ENCODE data around the gene XRRA1. TPM values are rescaled to one million over a fixed set of nuclear protein-coding genes. Genes with fewer than 3 reads are reported as not detected.

XRRA1 gene
- total and polyA plus RNA-seq, 12 donors = 1.8 to 22.8 (median 9.6) TPM

- Histone ChIP-seq H3K27ac (no peak overlapping the region), H3K27me3 (no peaks in the 10 kb centered on the region), H3K9me3 (no peaks in the 10 kb centered on the region), H3K4me1 (peaks cover 0 to 15% (median 0%) of the 10 kb centered on the region in 9 donors), H3K4me3 (no peak overlapping the region), H3K36me3 (peaks cover 0 to 98% (median 18%) of the 10 kb centered on the region in 9 donors)
- TF ChIP-seq CTCF (IDR thresholded peaks at IDR 0.05) = no peak
- 76 to 86% methylated on average over 4 of the region's 4 CpGs for WGBS, 2 donors
- ATAC-seq = peak in 2 of 8 donors; percentile 46 to 57
- intact Hi-C loops (cut with DNase I) = no loop called here
- no peak for DNase-seq
Observed at GRCh38 chr11:74844865-74845264, 104.0 kb downstream of the XRRA1 start.

- no peak for TF ChIP-seq CTCF (IDR thresholded peaks at IDR 0.05)
- DNase-seq (no peak), ATAC-seq (no peak)
- peaks cover 0 to 22% (median 0%) of the 10 kb centered on the region in 9 donors for H3K4me1 ChIP-seq
- no peak overlapping the region for H3K27ac ChIP-seq
- H3K9me3 ChIP-seq = no peaks in the 10 kb centered on the region
- intact Hi-C loops (cut with DNase I) = no loop called here
- H3K27me3 ChIP-seq = no peaks in the 10 kb centered on the region
- 96% methylated on average over 3 of the region's 3 CpGs for WGBS, 2 donors
- H3K4me3 ChIP-seq = no peak overlapping the region
- H3K36me3 ChIP-seq = peaks cover 0 to 96% (median 18%) of the 10 kb centered on the region in 9 donors
Observed at GRCh38 chr11:74844072-74844471, 104.8 kb downstream of the XRRA1 start.

- ATAC-seq (peak in 4 of 8 donors; percentile 25 to 39 (median 29)), DNase-seq (no peak)
- H3K4me1 ChIP-seq = peaks cover 0 to 27% (median 0%) of the 10 kb centered on the region in 9 donors
- no peak overlapping the region for H3K27ac ChIP-seq
- no peak overlapping the region for H3K4me3 ChIP-seq
- TF ChIP-seq CTCF (IDR thresholded peaks at IDR 0.05) = no peak
- no peaks in the 10 kb centered on the region for H3K27me3 ChIP-seq
- peaks cover 0 to 95% (median 18%) of the 10 kb centered on the region in 9 donors for H3K36me3 ChIP-seq
- intact Hi-C loops (cut with DNase I) = no loop called here
- H3K9me3 ChIP-seq = no peaks in the 10 kb centered on the region
- 96 to 98% methylated on average over 13 of the region's 13 CpGs for WGBS, 2 donors
Observed at GRCh38 chr11:74842967-74843366, 105.9 kb downstream of the XRRA1 start.

- Histone ChIP-seq H3K9me3 (no peaks in the 10 kb centered on the region), H3K27me3 (no peaks in the 10 kb centered on the region), H3K4me1 (peaks cover 0 to 16% (median 0%) of the 10 kb centered on the region in 9 donors), H3K4me3 (no peak overlapping the region), H3K36me3 (peaks cover 0 to 95% (median 29%) of the 10 kb centered on the region in 9 donors), H3K27ac (no peak overlapping the region)
- no peak for TF ChIP-seq CTCF (IDR thresholded peaks at IDR 0.05)
- WGBS, 2 donors = 70 to 86% methylated on average over 2 of the region's 2 CpGs
- intact Hi-C loops (cut with DNase I) = no loop called here
- ATAC-seq = no peak
- no peak for DNase-seq
Observed at GRCh38 chr11:74840486-74840885, 108.4 kb downstream of the XRRA1 start.
